CD14-positive monocyte (primary cell): Measurements from ENCODE around the gene ZFX. TPM values are rescaled to one million over a fixed set of nuclear protein-coding genes. Genes with fewer than 3 reads are reported as not detected.

Experiments
- DNase-seq, 3 donors: peaks; one replicate each; pipeline ENCODE4 v3.0.0-alpha.2; 2011 to 2022
- H2AFZ ChIP-seq: 2 replicates; pipeline ENCODE4 v1.6.0; 2012; ENCODE audit warnings: mild to moderate bottlenecking, low read depth, low read length, inconsistent platforms; ENCODE audit not compliant: insufficient read depth, poor library complexity, severe bottlenecking
- H3K27ac ChIP-seq, 2 donors: 1 replicate in 1 of 2; 2 replicates in 1 of 2; pipeline ENCODE4 v1.5.1; 2012 to 2013; ENCODE audit warnings: low read length in 2 of 2, control low read depth in 1 of 2, inconsistent platforms in 1 of 2, low read depth in 1 of 2, mild to moderate bottlenecking in 1 of 2
- H3K27me3 ChIP-seq, 2 donors: one replicate each; pipeline versions ENCODE4 v1.6.0 to v1.6.1; 2011 to 2013; ENCODE audit warnings: low read length in 2 of 2; ENCODE audit not compliant: control insufficient read depth in 2 of 2, insufficient read depth in 2 of 2
- H3K36me3 ChIP-seq, 2 donors: replicated peaks in 1 of 2; 1 replicate in 1 of 2; 2 replicates in 1 of 2; pipeline versions ENCODE4 v1.5.1 to v1.6.1; 2012 to 2013; ENCODE audit warnings: low read length in 2 of 2, control low read depth in 1 of 2, inconsistent platforms in 1 of 2, mild to moderate bottlenecking in 1 of 2; ENCODE audit not compliant: insufficient read depth in 2 of 2, control insufficient read depth in 1 of 2
- H3K4me1 ChIP-seq, 2 donors: 1 replicate in 1 of 2; 2 replicates in 1 of 2; pipeline versions ENCODE4 v1.5.1 to v1.6.1; 2012 to 2013; ENCODE audit warnings: low read length in 2 of 2, control low read depth in 1 of 2, inconsistent platforms in 1 of 2, mild to moderate bottlenecking in 1 of 2, moderate library complexity in 1 of 2; ENCODE audit not compliant: insufficient read depth in 2 of 2, control insufficient read depth in 1 of 2
- H3K4me2 ChIP-seq: replicated peaks from 2 replicates; pipeline ENCODE3; 2012; ENCODE audit warnings: low read length, moderate library complexity, mild to moderate bottlenecking; ENCODE audit not compliant: poor library complexity, severe bottlenecking; ENCODE audit errors: extremely low read depth
- H3K4me3 ChIP-seq, 3 experiments: fragments of 200-600 bp in 1 of 3; sonication (generic) in 1 of 3; replicated peaks in 1 of 3; 1 replicate in 2 of 3; 2 replicates in 1 of 3; pipeline ENCODE4 v1.5.1; 2011 to 2013; ENCODE audit warnings: low read length in 3 of 3, mild to moderate bottlenecking in 3 of 3, control low read depth in 2 of 3, low read depth in 2 of 3, inconsistent platforms in 1 of 3, moderate library complexity in 1 of 3
- H3K79me2 ChIP-seq: 2 replicates; pipeline ENCODE4 v1.6.0; 2012; ENCODE audit warnings: mild to moderate bottlenecking, control low read depth, inconsistent platforms, low read length, moderate library complexity; ENCODE audit not compliant: insufficient read depth
- H3K9ac ChIP-seq: 2 replicates; pipeline ENCODE4 v1.6.0; 2017; ENCODE audit warnings: low read length, mild to moderate bottlenecking; ENCODE audit not compliant: insufficient read depth, poor library complexity, severe bottlenecking
- H3K9me3 ChIP-seq, 2 donors: replicated peaks in 1 of 2; 1 replicate in 1 of 2; 2 replicates in 1 of 2; pipeline versions ENCODE4 v1.5.1 to v1.6.1; 2012 to 2013; ENCODE audit warnings: low read length in 2 of 2, control low read depth in 1 of 2; ENCODE audit not compliant: control insufficient read depth in 1 of 2, insufficient read depth in 1 of 2
- H4K20me1 ChIP-seq: 2 replicates; pipeline ENCODE4 v1.6.0; 2012; ENCODE audit warnings: mild to moderate bottlenecking, low read length, control low read depth, moderate library complexity; ENCODE audit not compliant: insufficient read depth
- H3K27ac Mint-ChIP-seq, 7 donors: one replicate each; pipeline ENCODE4 v1.8.0; 2020; ENCODE audit warnings: mild to moderate bottlenecking in 7 of 7, mixed read lengths in 7 of 7, moderate library complexity in 6 of 7, inconsistent platforms in 2 of 7
- H3K27me3 Mint-ChIP-seq, 3 donors: one replicate each; pipeline ENCODE4 v1.8.0; 2021 to 2022; ENCODE audit warnings: low read depth in 3 of 3, mild to moderate bottlenecking in 3 of 3, mixed read lengths in 3 of 3, moderate library complexity in 3 of 3, inconsistent platforms in 1 of 3
- H3K36me3 Mint-ChIP-seq, 2 donors: one replicate each; pipeline ENCODE4 v1.8.0; 2020; ENCODE audit warnings: mixed read lengths in 2 of 2, inconsistent platforms in 1 of 2, mild to moderate bottlenecking in 1 of 2
- H3K4me1 Mint-ChIP-seq: one replicate; pipeline ENCODE4 v1.8.0; 2020; ENCODE audit warnings: mild to moderate bottlenecking, mixed read lengths
- H3K4me3 Mint-ChIP-seq, 2 donors: one replicate each; pipeline ENCODE4 v1.8.0; 2020; ENCODE audit warnings: mild to moderate bottlenecking in 2 of 2, mixed read lengths in 2 of 2, moderate library complexity in 1 of 2
- H3K9me3 Mint-ChIP-seq, 7 donors: one replicate each; pipeline ENCODE4 v1.8.0; 2020 to 2022; ENCODE audit warnings: mixed read lengths in 7 of 7, mild to moderate bottlenecking in 6 of 7, moderate library complexity in 6 of 7, inconsistent platforms in 2 of 7
- CTCF ChIP-seq: fragments of 200-600 bp; IDR thresholded peaks from one replicate; pipeline ENCODE4 v1.8.0; 2022; ENCODE audit warnings: antibody characterized with exemption, mild to moderate bottlenecking
- WGBS: methylation state at CpG from one replicate; pipeline ENCODE4 v1.1.5; 2013; ENCODE audit warnings: missing lambda C conversion rate; ENCODE audit not compliant: insufficient coverage; 5-methylcytosine and 5-hydroxymethylcytosine counted together
- intact Hi-C, 2 donors: fragments of 100-400 bp; cut with micrococcal nuclease; formaldehyde crosslinking; loops; one replicate each; pipeline versions ENCODE4 v1.15.0 to v1.15.1; 2023
- polyA plus RNA-seq, 3 donors: library from polyadenylated mRNA; depleted of rRNA in 1 of 3; unstranded in 2 of 3; stranded (reverse) in 1 of 3; fragments of 300-500 nt in 2 of 3; fragments of >200 nt in 1 of 3; fragmentation: Illumina TruSeq in 2 of 3; gene quantifications; 1 replicate in 2 of 3; 2 replicates in 1 of 3; pipeline ENCODE4 v1.2.3, GENCODE V29; 2012 to 2021

Gene ZFX
- polyA plus RNA-seq, 3 donors: 22.3 to 31.1 (median 30.2) TPM

- Histone ChIP-seq H4K20me1 (no peaks in the 10 kb centered on the region), H3K4me2 (no peak overlapping the region), H3K27me3 (peaks cover 0 to 9% of the 10 kb centered on the region in 2 donors), H2AFZ (no peak overlapping the region), H3K36me3 (no peaks in the 10 kb centered on the region), H3K4me3 (no peak overlapping the region), H3K9ac (no peak overlapping the region), H3K27ac (no peak overlapping the region), H3K79me2 (no peaks in the 10 kb centered on the region), H3K4me1 (no peaks in the 10 kb centered on the region), H3K9me3 (no peaks in the 10 kb centered on the region)
- no CpG with 5 or more reads among the region's 3 CpGs for WGBS
- H3K4me3 Mint-ChIP-seq: no peak overlapping the region
- peaks cover 1 to 21% (median 1%) of the 10 kb centered on the region in 3 donors for H3K27me3 Mint-ChIP-seq
- H3K4me1 Mint-ChIP-seq: no peaks in the 10 kb centered on the region
- no peaks in the 10 kb centered on the region for H3K36me3 Mint-ChIP-seq
- no peak overlapping the region for H3K27ac Mint-ChIP-seq
- DNase-seq: no peak
- intact Hi-C loops: no loop called here
- TF ChIP-seq CTCF: no peak
- peaks cover 0 to 2% (median 0%) of the 10 kb centered on the region in 7 donors for H3K9me3 Mint-ChIP-seq
Observed at GRCh38 chrX:24231131-24231540, 81.6 kb downstream of the ZFX start.

GRCh38 chrX:24231641-24232179 is 82.2 kb downstream of the ZFX start:
- no peak overlapping the region for H3K27ac Mint-ChIP-seq
- Histone ChIP-seq H3K27ac (no peak overlapping the region), H4K20me1 (no peaks in the 10 kb centered on the region), H3K4me3 (no peak overlapping the region), H3K79me2 (no peaks in the 10 kb centered on the region), H3K27me3 (peaks cover 0 to 9% of the 10 kb centered on the region in 2 donors), H2AFZ (no peak overlapping the region), H3K9me3 (no peaks in the 10 kb centered on the region), H3K4me2 (no peak overlapping the region), H3K36me3 (no peaks in the 10 kb centered on the region), H3K4me1 (no peaks in the 10 kb centered on the region), H3K9ac (no peak overlapping the region)
- no CpG with 5 or more reads among the region's 1 CpG for WGBS
- TF ChIP-seq CTCF: no peak
- H3K27me3 Mint-ChIP-seq: peaks cover 1 to 21% (median 1%) of the 10 kb centered on the region in 3 donors
- no peak for DNase-seq
- no peaks in the 10 kb centered on the region for H3K9me3 Mint-ChIP-seq
- H3K4me1 Mint-ChIP-seq: no peaks in the 10 kb centered on the region
- no peak overlapping the region for H3K4me3 Mint-ChIP-seq
- intact Hi-C loops: no loop called here
- no peaks in the 10 kb centered on the region for H3K36me3 Mint-ChIP-seq
